Heart left ventricle (tissue), 16 donors: ENCODE results near the gene BDH2. TPM values are rescaled to one million over a fixed set of nuclear protein-coding genes. Genes with fewer than 3 reads are reported as not detected.
A peak's percentile ranks its signal among the peaks of the same experiment; 100 is the strongest.

Experiments used
- ATAC-seq, 4 donors: fragments of 200-7000 bp; cut with Tn5 transposase; one replicate each; pipeline ENCODE4 v1.9.1; 2020 to 2022; ENCODE audit warnings: moderate library complexity in 4 of 4, mild to moderate bottlenecking in 3 of 4, moderate number of reproducible peaks in 1 of 4
- DNase-seq, 5 donors: peaks; one replicate each; pipeline ENCODE4 v3.0.0-alpha.2; 2020
- H3K27ac ChIP-seq, 12 donors: fragments of 200-600 bp; sonication (generic) in 4 of 12; one replicate each; pipeline versions ENCODE4 v1.5.0 to v1.8.0; 2016 to 2022; ENCODE audit warnings: mild to moderate bottlenecking in 2 of 12
- H3K27me3 ChIP-seq, 9 donors: fragments of 200-600 bp; sonication (generic) in 2 of 9; one replicate each; pipeline versions ENCODE4 v1.5.1 to v1.8.0; 2016 to 2022; ENCODE audit warnings: mild to moderate bottlenecking in 3 of 9
- H3K36me3 ChIP-seq, 9 donors: fragments of 200-600 bp; sonication (generic) in 2 of 9; one replicate each; pipeline versions ENCODE4 v1.5.0 to v1.8.0; 2018 to 2022; ENCODE audit warnings: mild to moderate bottlenecking in 2 of 9
- H3K4me1 ChIP-seq, 12 donors: fragments of 200-600 bp; sonication (generic) in 4 of 12; one replicate each; pipeline versions ENCODE4 v1.5.0 to v1.8.0; 2016 to 2022; ENCODE audit warnings: mild to moderate bottlenecking in 3 of 12
- H3K4me3 ChIP-seq, 12 donors: fragments of 200-600 bp; sonication (generic) in 4 of 12; one replicate each; pipeline versions ENCODE4 v1.5.0 to v1.8.0; 2017 to 2022; ENCODE audit warnings: mild to moderate bottlenecking in 9 of 12, moderate library complexity in 4 of 12
- H3K9me3 ChIP-seq, 12 donors: fragments of 200-600 bp; sonication (generic) in 4 of 12; one replicate each; pipeline versions ENCODE4 v1.5.0 to v1.8.0; 2016 to 2022; ENCODE audit warnings: mild to moderate bottlenecking in 1 of 12
- CTCF ChIP-seq, 12 donors: fragments of 200-600 bp; sonication (generic) in 4 of 12; IDR thresholded peaks; one replicate each; pipeline versions ENCODE4 v1.5.0 to v1.8.0; 2018 to 2022; ENCODE audit warnings: antibody characterized with exemption in 12 of 12, mild to moderate bottlenecking in 5 of 12
- POLR2A ChIP-seq, 2 donors: fragments of 450-650 bp; IDR thresholded peaks; one replicate each; pipeline ENCODE4 v1.6.1; 2017; ENCODE audit warnings: antibody characterized with exemption in 2 of 2, mild to moderate bottlenecking in 2 of 2, moderate library complexity in 2 of 2
- WGBS, 4 donors: extraction: QIAGEN DNeasy Blood & Tissue Kit in 2 of 4; methylation state at CpG; one replicate each; pipeline versions ENCODE4 v1.1.5 to v1.1.7; 2013 to 2018; 5-methylcytosine and 5-hydroxymethylcytosine counted together
- intact Hi-C, 10 donors: fragments of 100-400 bp; cut with DNase I; formaldehyde crosslinking; loops; one replicate each; pipeline versions ENCODE4 v1.11.1 to v1.14.2; 2022
- polyA plus RNA-seq, 2 donors: library from polyadenylated mRNA; stranded (reverse); fragments of 200-250 nt; gene quantifications; one replicate each; pipeline ENCODE4 v1.2.3, GENCODE V29; 2013
- total RNA-seq, 9 donors: library from RNA; depleted of rRNA in 2 of 9; stranded (reverse); fragments of >200 nt in 2 of 9; fragmentation: NEBNext Ultra II Directional in 3 of 9; extraction: Animal tissue kit (Norgen Biotek cat#: 25700) in 3 of 9; gene quantifications; one replicate each; pipeline versions ENCODE4 v1.1.0 to v1.2.4, GENCODE V29; 2016 to 2023
- donor health status: ischemic (EF 13 %, LVEDD 7.1; RV severe dilation, severe dysfunction).
- donor health status: healthy with polysubstance abuse.
- donor health status: DM: no; HTN: yes; CAD: no.
- donor health status: DM: no; HTN: no; CAD: no.
- donor health status: ischemic (EF 25% LVEDD 6.9; RV normal size, moderate dysfunction).
- donor health status: ischemic (EF 25% LVEDD 5.7; RV mildly dilated, moderate dysfunction).
- donor health status: healthy.
- donor health status: DM: yes; HTN: yes; CAD: no.
- donor health status: ischemic (EF 35%, LVEDD 5.7; RV mildly dilated, moderate dysfunction).
- donor health status: nonischemic (EF 11% LVEDD 7.7; RV severe dilation, severe dysfunction).
- donor health status: DM: yes; HTN: yes; CAD: no.
- donor health status: PGD.
- donor health status: ischemic (EF 29% LVEDD 5.4; RV normal size, mild dysfunction).
- donor health status: nonischemic (EF 23%, LVEDD 6.1; RV moderate dilation, normal function).

BDH2 gene
- total and polyA plus RNA-seq, 11 donors: 20.3 to 38.0 (median 25.0) TPM

- no peaks in the 10 kb centered on the region for H3K27me3 ChIP-seq
- intact Hi-C loops: no loop called here
- no peaks in the 10 kb centered on the region for H3K4me1 ChIP-seq
- ATAC-seq (peak; percentile 42 to 75 (median 67)), DNase-seq (no peak)
- H3K36me3 ChIP-seq: peaks cover 0 to 4% (median 0%) of the 10 kb centered on the region in 9 donors
- H3K4me3 ChIP-seq: no peak overlapping the region
- 56 to 73% (median 57%) methylated on average over 2 of the region's 2 CpGs for WGBS, 4 donors
- TF ChIP-seq POLR2A (IDR thresholded peaks at IDR 0.05): no peak
- no peak for TF ChIP-seq CTCF (IDR thresholded peaks at IDR 0.05)
- peaks cover 0 to 16% (median 0%) of the 10 kb centered on the region in 12 donors for H3K9me3 ChIP-seq
- H3K27ac ChIP-seq: no peak overlapping the region
These were observed 63.5 kb downstream of the BDH2 start for GRCh38 chr4:103036169-103036568.

GRCh38 chr4:103032574-103032973 lies 67.1 kb downstream of the BDH2 start:
- DNase-seq (no peak), ATAC-seq (no peak)
- WGBS, 4 donors: 52 to 80% (median 65%) methylated on average over 2 of the region's 2 CpGs
- Histone ChIP-seq H3K36me3 (peaks cover 0 to 17% (median 0%) of the 10 kb centered on the region in 9 donors), H3K4me3 (no peak overlapping the region), H3K4me1 (no peaks in the 10 kb centered on the region), H3K27ac (no peak overlapping the region), H3K9me3 (peaks cover 0 to 16% (median 0%) of the 10 kb centered on the region in 12 donors), H3K27me3 (no peaks in the 10 kb centered on the region)
- intact Hi-C loops: no loop called here
- no peak for TF ChIP-seq POLR2A (IDR thresholded peaks at IDR 0.05)
- TF ChIP-seq CTCF (IDR thresholded peaks at IDR 0.05): peak in 6 of 12 donors; percentile 9 to 20 (median 14)

GRCh38 chr4:103030791-103031190 lies 68.8 kb downstream of the BDH2 start:
- Histone ChIP-seq H3K27me3 (no peaks in the 10 kb centered on the region), H3K4me3 (no peak overlapping the region), H3K9me3 (peaks cover 0 to 14% (median 0%) of the 10 kb centered on the region in 12 donors), H3K4me1 (no peaks in the 10 kb centered on the region), H3K27ac (no peak overlapping the region), H3K36me3 (peaks cover 0 to 28% (median 0%) of the 10 kb centered on the region in 9 donors)
- no peak for DNase-seq
- WGBS, 4 donors: 89 to 94% (median 93%) methylated on average over 3 of the region's 3 CpGs
- no peak for ATAC-seq
- no peak for TF ChIP-seq CTCF (IDR thresholded peaks at IDR 0.05)
- no peak for TF ChIP-seq POLR2A (IDR thresholded peaks at IDR 0.05)
- intact Hi-C loops: no loop called here

GRCh38 chr4:103029300-103029699 lies 70.3 kb downstream of the BDH2 start:
- no peaks in the 10 kb centered on the region for H3K27me3 ChIP-seq
- peaks cover 0 to 9% (median 0%) of the 10 kb centered on the region in 12 donors for H3K9me3 ChIP-seq
- no peaks in the 10 kb centered on the region for H3K4me1 ChIP-seq
- H3K36me3 ChIP-seq: peaks cover 0 to 28% (median 0%) of the 10 kb centered on the region in 9 donors
- DNase-seq (no peak), ATAC-seq (no peak)
- WGBS, 4 donors: 90 to 100% (median 96%) methylated on average over 1 of the region's 1 CpG
- intact Hi-C loops: no loop called here
- TF ChIP-seq POLR2A (IDR thresholded peaks at IDR 0.05): no peak
- no peak for TF ChIP-seq CTCF (IDR thresholded peaks at IDR 0.05)
- no peak overlapping the region for H3K4me3 ChIP-seq
- no peak overlapping the region for H3K27ac ChIP-seq

Other genes with a start within 250 kb of the BDH2 start
- 10 to 100 TPM in 7 of 9 donors, 1 to 10 TPM in 2; 9.0 to 22.3 (median 18.4) TPM for gene CISD2, start 230.8 kb downstream of the BDH2 start, total RNA-seq
- gene CISD2, start 230.8 kb downstream of the BDH2 start, polyA plus RNA-seq: 10 to 100 TPM; 11.3 to 35.8 TPM
- 1 to 10 TPM in 2 of 9 donors, under 1 TPM in 4, not detected in 3; 0.28 to 1.8 (median 0.61) TPM for gene SLC9B1, start 80.1 kb downstream of the BDH2 start, total RNA-seq
- gene SLC9B1, start 80.1 kb downstream of the BDH2 start, polyA plus RNA-seq: under 1 TPM; 0.07 to 0.15 TPM
- 1 to 10 TPM; 1.4 to 7.1 (median 4.6) TPM for gene SLC9B2, start 23.1 kb downstream of the BDH2 start, total RNA-seq
- 1 to 10 TPM; 1.7 to 5.1 TPM for gene SLC9B2, start 23.1 kb downstream of the BDH2 start, polyA plus RNA-seq
- 1 to 10 TPM in 3 of 9 donors, under 1 TPM in 6; 0.06 to 7.7 (median 0.86) TPM for gene CENPE, start 98.5 kb upstream of the BDH2 start, total RNA-seq
- gene CENPE, start 98.5 kb upstream of the BDH2 start, polyA plus RNA-seq: under 1 TPM; 0.08 to 0.17 TPM